GM18517 (cell line): Measurements from ENCODE around the gene OR10P1.

Source experiments
- ATAC-seq: cut with Tn5 transposase; IDR thresholded peaks from one replicate; pipeline ENCODE4 v1.9.1; 2021; ENCODE audit warnings: mild to moderate bottlenecking, moderate library complexity; ENCODE audit not compliant: unreplicated experiment

The OR10P1 gene

DNA sequence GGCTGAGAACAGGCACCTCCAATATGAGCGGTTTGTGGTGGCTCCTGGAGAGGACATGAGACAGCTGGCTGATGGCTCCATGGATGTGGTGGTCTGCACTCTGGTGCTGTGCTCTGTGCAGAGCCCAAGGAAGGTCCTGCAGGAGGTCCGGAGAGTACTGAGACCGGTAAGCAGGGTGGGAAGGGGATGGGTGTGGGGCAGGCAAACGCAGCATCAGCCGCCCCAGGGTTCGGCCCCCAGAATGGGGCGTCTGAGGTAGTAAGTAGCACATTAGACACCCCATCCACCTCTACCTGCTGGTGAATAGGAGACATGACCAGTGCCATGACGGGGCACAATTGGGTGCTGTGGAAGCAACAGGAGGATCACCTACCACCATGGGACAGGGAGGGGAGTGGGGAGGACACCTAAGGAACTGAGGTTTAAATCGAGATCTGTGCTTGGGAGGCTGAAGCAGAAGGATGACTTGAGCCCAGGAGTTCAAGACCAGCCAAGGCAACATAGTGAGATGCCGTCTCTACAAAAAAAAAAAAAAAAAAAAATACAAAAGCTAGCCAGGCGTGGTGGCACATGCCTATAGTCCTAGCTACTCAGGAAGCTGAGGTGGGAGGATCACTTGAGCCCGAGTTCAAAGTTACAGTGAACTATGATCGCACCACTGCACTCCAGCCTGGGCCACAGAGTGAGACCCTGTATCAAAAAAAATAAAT is 45.5 kb downstream of the OR10P1 start:
- ATAC-seq, result no peak

DNA sequence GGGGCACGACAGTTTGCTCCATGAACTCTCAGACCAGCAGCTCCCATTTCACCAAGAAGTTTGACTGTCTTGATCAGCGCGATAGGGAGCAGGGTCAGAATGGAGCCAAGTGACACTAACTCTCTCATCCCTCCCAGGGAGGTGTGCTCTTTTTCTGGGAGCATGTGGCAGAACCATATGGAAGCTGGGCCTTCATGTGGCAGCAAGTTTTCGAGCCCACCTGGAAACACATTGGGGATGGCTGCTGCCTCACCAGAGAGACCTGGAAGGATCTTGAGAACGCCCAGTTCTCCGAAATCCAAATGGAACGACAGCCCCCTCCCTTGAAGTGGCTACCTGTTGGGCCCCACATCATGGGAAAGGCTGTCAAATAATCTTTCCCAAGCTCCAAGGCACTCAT is 47.0 kb downstream of the OR10P1 start:
- no peak for ATAC-seq

DNA sequence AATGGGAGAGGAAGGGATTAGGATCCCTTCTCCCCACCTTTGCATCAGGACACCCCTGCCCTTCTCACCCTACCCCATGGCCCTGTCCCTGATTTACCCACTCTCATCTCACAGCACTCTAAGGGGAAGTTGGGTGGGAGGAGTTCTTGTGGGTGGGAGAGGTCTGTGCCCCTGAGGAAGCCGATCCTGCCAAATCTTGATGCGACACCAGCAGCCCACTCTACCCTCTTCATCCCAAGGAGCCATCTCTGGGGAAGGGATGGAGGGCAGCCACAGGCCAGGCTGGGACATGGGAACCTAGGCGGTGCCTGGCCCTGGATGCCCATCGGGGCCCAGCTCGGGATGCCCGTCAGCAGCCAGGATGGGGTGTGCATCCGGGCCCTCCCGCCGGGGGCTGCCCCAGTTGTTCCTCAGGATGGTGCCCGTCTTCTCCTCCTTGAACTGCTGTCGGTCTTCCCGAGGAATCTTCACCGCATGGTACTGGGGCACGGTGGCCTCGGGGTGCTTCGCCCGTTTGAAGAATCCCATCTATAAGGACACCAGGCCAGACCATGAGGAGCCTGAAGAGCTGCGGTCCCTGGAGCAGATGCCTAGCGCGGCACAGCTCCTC is 48.2 kb downstream of the OR10P1 start:
- ATAC-seq, result no peak

DNA sequence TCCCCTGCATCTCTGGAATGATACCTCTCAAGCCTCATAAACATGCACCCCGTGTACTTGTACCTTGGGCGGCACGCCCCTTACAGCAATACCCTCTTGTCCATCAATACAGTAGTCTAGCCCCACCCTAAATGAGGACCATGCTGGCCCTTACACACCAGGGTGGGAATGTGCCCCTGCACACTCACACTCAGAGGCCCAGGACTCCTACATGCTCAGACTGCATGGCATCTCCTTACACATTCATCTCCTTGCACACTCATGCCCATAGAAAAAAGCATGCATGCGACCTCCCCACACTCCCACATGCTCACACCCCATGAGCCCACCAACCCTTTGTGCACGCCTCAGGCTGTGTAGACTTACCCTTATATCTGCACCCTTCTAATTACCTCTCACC is 49.0 kb downstream of the OR10P1 start:
- no peak for ATAC-seq

DNA sequence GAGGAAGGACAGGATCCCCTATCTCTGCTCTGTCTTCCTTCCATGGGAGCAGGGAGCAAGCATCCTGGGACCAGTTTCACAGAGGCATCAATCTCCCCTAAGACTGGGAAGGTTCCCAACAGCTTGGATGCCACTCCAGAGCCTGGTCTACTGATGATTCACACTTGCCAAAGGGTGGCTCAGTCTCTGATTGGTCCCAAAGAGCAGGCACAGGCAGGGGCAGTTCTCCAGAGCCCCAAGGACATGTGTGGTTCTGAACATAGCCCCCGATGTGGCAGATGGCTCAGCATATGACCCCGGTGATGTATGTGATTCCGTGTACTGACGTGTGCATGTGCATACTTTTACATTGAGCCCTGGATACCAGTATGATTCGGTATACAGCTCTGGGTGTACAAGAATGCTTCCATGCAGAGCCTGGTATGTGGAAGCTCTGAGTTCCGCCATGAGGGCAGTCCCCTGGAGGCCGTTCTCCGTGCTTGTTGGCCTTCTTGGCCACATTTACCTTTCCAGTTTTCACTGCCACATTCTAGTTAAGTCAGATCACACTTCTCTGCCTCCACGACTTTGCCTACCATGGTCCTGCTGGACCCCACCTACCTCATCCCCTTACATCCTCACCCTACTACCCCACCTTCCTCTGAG is 49.8 kb downstream of the OR10P1 start:
- ATAC-seq, result no peak
